ENCODE results near the gene SCTR. TPM values are rescaled to one million over a fixed set of nuclear protein-coding genes. Genes with fewer than 3 reads are reported as not detected.

SCTR gene
- polyA plus RNA-seq (2013, experiment 1 of 2; ENCODE audit: insufficient read length): not detected
- polyA plus RNA-seq (2013, experiment 2 of 2; ENCODE audit: insufficient read length): not detected

DNA sequence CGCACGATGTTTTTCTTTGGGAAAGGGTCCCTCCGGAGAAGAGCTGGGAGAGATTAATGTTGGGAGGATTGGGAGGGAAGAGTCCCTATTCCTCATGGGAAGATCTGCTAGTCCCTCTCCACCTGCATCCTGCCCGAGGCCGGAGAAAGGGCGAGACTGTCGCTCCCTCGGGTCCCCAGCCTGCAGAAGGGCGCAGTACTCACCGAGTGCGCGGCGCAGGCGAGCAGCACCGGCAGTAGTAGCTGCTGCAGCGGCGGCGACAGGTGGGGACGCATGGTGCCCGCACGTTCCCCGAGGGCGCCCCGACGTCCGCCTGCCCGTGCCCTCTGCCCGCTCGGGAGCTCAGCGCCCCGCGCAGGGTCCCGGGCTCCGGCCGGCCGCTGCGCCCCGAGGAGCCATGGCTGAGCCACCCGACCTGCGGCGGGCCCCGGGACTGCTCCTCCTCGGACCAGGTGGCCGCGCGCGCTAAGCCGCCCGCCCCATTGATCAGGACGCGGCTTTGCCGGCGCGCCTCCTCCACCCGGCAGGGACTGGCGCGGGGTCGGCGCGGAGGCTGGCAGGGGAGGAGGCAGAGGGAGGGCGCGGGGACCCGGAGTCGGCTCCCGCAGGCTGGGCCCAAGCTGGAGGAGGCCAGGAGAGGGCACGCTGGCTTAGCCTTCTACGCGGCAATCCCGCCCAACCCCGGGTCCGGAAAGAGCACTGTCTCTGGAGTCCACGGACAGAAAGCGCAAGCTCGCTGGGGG, at the start of gene SCTR:
SCTR (minus strand) TSS at position 532 of the 743 bp plus-strand sequence; CDS start at position 275, 257 bp downstream.
- DNase-seq: no peak

DNA sequence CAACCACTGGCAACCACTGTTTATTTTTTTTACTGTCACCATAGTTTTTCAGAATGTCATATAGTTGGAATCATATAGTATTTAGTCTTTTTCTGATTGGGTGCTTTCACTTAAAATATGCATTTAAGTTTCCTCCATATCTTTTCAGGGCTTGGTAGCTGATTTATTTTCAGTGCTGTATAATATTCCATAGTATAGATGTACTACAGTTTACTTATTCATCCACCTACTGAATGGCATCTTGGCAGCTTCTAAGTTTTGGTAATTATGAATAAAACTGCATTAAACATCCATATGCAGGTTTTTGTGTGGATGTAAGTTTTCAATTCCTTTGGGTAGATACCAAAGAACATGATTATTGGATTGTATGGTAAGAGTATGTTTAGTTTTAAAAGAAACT, 43.0 kb upstream of the SCTR start:
- no peak for DNase-seq

DNA sequence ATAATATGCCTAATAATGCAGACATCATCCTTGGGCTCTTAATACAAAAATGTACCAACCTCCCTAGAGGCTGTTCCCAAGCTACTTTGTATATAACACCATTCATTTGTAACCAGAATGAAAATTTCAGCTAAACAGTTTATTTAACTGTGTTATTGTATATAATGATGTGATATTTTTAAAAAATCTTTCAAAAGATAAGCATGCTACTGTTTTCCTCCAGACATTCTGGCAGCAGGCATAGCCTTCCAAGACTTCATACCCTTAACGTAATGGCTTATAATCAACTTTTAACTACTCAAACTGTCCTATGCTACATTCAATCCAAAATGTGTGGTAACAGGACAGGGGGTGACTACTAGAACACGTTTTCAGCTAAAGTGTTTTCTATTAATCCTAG, 41.2 kb upstream of the SCTR start:
- no peak for DNase-seq

DNA sequence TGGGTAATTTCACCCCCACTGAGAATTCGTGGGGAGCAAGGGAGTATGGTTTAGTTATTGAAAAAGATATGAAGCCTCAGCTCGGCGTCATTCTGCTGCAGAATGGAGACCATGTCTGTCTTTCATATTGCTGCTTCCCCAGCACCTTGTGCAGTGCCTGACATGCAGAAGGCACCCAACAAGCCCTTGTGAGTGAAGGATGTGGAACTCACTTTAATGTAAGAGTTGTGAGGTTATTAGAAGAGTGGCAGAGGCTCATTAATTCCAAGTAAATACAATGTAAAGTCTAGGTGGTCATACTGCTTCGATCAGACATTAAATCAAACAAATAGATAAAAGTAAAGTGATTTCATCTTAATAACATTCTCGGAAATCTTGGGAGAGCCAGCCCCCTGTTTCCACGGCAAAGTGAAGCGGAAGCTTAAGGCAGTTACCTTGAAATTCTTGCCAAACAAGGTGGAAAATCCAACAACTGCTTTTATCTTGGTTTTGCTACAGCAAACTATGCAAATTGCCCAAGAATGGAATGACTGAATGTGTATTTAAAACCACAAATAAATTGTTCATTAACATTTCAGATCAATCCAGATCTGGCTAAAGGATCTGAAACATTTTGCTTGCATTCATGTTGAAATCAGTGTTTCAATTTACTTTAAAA, 29.5 kb upstream of the SCTR start:
- no peak for DNase-seq

DNA sequence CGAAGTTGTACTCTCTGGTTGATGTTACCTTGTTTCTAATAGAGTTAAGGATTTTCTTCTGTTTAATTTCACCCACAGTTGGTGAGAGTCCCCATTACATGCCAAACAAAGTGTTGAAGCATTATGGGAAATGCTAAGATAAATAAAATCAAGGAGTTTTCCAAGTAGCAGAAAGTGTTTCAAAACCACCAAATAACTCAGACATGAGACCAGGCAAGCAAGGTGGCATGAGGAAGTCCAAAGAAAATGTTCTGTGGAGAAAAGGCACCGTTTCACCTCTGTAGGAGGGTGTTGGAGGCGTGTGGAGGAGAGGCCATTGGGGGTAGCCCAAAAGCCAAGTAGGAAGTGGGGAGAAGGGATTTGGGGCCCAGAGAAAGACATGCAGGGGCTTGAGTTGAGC, 28.6 kb upstream of the SCTR start:
- no peak for DNase-seq

DNA sequence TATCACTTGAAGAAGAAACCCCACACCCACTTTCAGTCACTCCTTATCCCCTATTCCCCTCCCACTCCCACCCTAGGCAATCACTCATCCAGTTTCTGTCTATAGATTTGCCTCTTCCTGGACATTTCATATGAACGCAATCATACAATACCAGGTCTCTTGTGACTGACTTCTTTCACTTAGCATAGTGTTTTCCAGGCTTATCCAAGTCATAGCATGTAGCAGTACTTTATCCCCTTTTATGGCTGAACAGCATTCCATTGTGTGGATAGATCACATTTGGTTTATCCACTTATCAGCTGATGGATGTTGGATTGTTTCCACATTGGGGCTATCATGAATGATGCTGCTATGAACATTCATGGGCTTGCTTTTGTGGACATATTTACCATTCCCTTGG, 26.6 kb upstream of the SCTR start:
- DNase-seq: no peak

DNA sequence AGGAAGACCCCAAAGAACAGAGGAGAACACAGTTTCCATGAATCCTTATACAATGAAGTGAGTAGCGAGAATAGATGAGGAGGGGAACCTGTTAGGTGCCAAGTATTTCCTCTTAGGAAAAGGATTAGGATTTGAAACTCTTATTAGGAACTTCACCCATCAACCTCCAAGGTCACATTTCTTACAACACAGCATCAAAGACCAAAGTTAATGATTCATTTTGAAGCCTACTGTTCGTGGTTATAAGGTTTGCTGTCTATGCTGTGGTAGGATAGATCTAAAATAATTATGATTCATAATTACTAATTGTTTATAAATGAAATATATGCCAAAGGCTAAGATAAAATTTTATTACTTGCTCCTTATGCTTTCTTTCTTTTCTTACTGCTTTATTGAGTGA, 26.1 kb upstream of the SCTR start:
- DNase-seq: peak; percentile 14

DNA sequence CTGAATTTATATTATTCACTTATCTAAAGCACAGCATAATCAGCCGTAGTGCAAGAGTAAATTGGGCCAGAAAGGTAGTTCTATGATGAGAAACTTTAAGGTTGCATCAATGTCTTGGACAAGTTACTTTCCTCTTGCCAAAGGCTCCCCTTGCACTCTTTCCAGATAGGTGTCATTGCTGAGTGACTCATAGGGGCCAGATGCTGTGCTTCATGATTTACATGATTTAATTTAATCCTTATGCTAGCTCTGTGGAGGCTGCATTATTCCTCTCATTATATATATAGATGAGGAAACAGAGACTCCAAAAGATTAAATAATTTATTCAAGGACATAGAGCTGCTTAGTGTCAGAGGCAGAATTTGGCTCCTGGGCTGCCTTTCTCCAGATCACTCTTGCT, 25.0 kb upstream of the SCTR start:
- peak; percentile 93 for DNase-seq

DNA sequence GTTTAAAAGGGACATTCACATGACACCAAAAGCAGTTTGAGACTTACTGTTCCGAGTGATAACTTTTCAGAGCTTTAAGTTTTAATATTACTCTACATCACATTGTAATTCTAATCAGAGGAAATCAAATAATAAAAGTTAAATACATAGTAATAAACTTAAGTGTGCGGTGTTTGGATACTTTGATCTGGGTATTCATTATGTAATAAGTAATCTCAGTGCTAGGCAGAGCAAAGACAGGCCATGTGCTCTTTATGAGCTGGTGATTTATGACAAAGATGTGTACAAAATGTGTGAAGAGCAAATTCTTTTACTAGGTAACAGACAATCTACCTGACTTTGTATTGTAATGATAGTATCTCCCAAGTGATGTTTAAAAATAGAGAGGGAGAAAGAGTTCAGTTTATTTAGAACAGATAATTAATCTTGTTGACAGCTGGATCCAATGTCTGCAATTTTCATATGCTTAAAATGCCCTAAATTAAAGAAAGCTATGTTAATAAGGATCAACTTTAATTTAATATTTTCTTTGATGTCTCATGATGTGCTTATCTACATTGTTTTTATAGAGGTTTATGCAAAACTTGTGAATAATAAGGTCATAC, 24.3 kb upstream of the SCTR start:
- DNase-seq: no peak

DNA sequence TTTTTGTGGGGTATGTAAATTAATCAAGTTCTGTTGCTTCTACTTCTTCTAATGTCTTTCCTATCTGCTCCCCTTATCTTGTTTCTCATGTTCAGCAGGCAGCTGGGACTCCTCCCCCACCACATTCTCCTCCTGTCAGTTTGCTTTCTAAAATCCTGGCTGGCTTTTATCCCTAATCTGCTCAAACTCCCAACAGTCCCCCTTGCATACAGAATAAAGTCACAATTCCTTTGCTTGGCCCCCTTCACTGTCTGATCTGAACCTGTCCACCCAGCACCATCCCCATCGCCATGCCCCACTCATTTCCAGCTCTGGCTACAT, 22.1 kb upstream of the SCTR start:
- no peak for DNase-seq

DNA sequence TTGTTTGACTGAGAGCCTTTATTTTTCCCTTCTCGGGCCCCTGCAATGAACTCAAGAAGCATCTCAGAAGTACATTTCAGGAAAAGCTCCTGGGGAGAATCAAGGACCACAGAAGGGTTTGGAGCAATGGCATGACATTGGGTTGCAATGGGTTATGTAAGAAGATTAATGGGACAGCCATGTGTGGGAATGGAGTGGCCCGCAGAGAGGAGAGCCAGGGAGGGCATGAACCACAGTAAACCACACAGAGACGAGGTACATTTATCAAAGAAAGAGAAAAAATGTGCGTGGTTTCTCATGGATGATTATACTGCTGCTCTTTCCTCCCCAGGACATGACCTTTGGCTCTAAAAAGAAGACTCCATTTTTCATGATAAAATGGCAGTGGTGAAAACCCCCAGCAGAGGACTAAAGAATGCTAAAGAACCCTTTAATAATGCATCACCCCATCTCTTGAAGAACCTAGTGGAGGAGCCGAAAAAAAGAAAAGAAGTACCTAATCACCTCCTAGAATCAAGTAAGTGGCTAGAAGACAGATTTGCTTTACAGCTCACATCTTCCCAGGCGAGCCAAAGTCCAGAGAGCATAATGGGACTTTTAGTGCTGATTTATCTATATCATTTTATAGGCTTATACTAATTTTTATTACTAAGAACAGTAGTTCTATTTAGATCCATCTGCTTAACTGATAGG, 21.6 kb upstream of the SCTR start:
- peak; percentile 92 for DNase-seq

DNA sequence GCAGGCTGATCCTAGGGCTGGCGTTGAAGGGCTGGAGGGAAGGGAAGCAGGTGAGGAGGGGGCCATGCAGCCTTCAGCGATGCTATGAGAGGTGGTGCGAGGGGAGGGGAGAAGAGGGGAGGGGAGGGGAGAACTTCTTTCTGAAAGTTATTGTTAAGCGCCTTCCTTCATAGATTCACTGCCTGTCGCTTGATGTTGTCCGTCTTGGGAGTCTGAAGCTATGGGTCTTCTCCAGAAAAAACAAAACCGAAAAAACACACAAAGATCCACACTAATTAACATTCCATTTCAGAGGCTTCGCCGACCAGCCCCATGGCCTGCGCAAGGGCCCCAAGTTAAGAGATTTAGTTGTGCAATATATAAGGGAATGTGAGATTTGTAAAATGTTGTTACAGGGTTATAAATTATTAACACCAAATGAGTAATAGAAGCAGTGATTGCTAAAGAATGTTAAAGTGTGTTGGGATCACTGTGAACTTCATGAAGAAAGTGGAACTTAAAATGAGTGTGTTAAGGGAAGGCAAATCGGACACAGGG, 20.7 kb upstream of the SCTR start:
- peak; percentile 82 for DNase-seq

DNA sequence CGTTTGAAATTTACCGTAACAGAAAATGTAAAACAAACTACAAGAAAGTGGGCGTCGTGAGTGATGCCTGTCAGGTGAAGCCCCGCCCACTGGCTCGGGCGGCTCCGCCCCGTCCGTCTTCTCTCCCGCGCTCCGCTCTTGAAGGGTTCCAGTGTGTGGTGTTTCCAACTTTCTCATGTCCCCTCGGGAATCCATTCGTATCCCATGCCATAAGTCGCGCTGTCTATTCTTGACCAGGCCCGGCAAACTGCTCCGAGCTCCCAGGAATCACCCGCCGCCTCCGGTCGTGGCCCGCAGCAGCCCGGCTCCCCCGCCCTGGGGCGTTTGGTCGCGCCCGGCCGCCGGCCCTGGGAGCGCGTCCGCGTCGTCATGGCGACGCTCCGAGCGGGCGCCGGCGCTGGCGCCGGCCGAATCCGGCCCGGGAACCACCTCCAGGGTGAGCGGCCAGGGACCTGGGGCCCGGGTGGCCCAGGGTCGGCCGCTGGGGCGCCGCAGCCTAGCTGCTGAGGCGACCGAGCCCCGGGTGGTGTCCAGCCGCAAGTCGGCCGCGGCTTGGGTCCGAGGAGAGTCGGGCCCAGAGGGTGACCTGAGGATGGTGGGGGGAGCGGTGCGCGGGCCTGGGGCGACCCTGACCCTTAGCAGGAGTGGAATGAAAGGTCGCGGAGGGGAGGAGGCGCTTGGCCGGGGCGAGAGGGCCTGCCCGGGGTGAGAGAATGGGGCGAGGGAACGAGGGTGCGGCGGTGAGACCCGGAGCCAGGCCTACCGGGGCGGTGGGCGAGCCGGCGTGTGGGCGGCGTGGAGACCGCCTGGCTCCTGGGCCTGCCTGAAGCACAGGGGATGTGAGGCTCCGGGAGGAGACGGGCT, 20.0 kb upstream of the SCTR start, which contains the start of gene CFAP221:
CFAP221 (plus strand) TSS at position 375 of the 864 bp plus-strand sequence. CDS start 1,683 bp downstream, outside the sequence.
- peak; percentile 68 for DNase-seq

DNA sequence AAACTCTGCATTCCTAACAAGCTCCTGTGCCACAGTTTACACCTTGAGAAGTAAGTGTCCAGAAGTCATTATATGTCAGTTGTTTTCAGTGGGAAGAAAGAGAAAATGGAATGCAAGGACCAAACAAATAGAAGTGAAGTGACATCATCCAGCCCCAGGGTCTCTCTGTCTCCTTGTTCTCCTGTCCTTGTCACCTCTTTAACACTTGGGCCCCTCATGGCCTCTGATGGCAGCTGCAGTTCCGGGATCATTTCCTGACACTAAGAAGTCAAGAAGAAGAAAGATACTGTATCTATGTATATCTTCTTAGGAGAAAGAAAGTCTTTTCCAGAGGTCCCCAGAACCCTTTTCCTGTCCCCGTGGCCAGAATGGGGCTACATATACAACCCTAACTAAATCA, 17.2 kb upstream of the SCTR start:
- DNase-seq: no peak

DNA sequence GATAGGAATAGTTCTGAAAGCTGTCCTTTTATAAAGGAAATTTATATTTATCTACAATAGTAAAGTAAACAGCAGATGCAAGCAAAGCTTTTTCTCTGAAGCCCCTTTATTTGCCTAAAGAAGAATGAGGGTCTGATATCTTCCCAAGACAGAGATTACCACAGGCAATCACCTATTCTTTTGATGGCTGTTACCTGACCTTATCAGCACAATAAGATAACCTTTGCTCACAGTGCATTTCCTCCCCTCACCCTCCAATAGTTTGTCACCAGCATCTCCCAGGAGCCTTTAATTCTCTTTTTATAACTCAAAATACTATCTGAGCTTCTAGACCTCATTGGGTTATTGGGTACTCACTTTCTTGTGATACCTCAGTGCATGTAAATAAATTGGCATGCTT, 13.5 kb upstream of the SCTR start:
- DNase-seq: no peak

DNA sequence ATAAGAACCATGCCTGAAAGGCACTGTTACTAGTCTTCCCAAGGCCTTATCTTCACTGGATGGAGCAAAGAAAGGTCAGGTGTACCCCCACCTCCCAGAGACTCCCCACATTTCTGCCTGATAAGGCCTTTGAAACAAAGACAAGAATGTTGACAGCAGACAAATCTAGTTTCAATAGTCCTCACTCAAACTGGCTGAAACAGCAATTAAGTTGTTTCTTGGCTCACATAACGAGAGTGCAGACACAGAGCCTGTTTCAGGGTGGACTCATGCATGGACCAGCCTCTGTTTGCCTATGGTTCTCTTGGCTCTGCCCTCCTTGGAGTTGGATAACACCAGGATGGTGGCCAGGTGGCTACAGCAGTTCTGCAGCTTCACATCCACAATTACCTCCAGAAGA, 12.4 kb upstream of the SCTR start:
- DNase-seq: no peak

DNA sequence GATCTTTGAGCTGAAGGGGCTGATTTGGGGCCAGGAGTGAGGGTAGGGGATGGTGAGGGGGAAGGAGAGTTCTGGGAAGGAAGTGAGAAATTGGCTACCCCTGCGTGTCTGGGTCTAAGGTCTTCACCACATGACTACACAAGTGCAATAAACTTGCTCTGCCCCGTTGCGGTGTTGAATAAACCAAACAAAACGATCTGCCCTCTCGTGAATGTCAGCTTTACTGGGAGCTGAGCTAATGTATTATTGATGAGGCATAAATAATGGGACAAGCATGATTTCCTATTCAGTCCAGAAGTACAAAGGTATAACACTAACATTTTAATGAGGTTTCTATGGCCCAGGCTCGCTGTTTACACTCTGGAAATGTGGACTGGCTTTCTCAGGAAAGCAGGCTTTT, 11.9 kb upstream of the SCTR start:
- DNase-seq: no peak

DNA sequence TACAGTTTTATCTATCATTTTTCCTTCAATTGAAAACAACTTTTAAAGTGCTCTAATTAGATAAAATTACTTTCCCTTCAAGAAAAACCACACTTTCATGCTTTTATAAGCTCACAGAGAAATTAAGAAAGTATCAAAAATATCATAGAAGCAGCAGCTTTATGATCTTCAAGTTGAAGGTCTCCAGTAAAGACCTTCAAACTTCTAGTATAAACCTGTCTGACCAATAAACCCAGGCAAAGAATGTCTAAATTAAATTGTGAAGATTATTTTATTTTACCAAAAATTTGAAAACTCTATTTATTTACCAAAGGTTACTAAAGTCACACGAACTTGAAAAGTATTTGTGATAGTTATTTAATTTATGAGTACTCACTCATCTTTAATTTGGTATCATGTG, 9.3 kb upstream of the SCTR start:
- DNase-seq: no peak

DNA sequence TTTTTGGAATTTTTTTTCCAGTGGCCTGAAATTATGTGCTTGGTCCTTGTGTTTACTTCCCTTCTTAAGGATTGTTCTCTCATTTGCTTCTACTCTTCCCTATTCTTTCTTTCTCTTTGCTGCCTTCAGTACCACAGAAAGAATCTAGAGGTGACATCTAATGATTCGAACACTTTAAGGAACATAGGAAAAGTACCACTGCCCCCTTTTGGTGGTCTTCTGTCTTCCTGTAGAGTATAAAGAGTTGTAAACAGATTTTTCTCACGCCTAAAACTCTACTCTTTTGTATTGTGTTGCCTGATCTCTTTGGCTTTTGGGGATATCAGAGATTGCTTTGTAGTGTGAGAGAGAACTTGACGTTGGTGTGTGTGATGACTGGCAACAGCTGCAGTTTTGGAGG, 7.0 kb upstream of the SCTR start:
- DNase-seq: no peak

DNA sequence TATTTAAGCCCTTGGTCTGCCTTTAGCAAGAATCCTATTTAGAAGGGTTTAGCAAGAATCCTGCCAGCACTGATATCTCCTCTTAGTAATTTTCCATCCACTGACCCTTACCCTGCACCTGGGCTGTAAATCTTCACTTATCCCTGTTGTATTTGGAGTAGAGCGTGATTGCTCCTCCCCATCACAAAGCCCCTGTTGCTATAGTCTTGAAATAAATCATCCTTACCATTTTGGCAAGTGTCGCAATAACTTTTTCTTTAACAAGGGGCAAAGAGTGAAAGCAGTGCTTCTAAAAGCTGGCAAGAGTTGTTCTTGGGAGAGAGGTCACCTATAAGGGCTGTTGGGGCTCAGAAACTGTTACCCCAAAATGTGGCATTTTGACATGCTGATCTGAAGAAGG, 3.7 kb upstream of the SCTR start:
- DNase-seq: no peak

DNA sequence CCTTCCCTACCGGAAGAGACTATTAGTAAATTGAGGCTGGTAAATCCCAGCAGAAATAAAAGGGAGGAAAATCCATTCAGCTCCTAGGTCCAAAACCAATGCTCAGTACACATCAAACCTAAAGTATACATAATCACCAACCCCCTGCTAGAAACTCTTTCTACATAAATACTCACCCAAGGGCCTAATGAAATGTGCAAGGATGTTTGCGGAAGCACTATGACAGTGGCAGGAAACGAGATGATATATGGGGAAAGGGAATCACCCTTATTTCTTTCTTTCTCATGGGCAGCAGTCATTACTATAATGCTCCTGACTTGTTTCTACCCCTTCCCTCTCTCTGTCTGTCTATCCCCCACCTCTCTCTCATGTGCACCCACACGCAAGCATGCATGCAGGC, 1.3 kb upstream of the SCTR start:
- no peak for DNase-seq

DNA sequence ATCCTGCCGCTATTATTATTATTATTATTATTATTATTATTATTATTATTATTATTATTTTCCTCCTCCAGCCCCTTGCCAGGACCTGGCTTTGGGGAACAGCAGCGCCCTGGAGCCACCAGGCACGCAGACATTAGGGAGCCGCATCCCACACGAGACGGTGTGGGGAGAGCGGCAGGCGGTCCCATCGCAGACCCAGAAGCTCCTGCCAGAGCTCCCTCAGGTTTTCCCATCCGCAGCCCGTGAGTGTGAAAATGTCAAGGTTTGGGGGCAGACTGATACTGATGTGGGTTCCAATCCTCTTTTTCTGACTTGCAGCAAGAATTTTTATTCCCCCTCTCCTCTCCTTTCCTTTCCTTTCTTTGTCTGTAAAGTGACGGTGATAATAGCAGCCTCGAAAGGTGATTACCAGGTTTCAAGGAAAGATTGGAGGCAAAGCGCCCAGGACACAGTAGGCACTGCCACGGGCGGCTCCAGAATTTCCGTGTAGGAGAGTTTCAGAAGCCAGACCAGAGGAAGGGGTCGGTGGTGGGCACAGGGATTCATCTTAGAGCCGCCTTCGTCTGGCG, 816 bp downstream of the SCTR start:
- DNase-seq: no peak
